ENCODE results near the gene SLC49A3. TPM values are rescaled to one million over a fixed set of nuclear protein-coding genes. Genes with fewer than 3 reads are reported as not detected.
"Not testable (repeated sequence)": the region's sequence is repeated elsewhere in the genome, so short reads cannot be mapped to it uniquely, and the experiment has no call there.

Gene SLC49A3
- total and polyA plus RNA-seq, 2 of the 4 experiments (the other 2 are of a cell fraction), result under 0.01 to 0.32 TPM

- H4K5ac ChIP-seq (ENCODE audit: low read depth, low read length); H2BK120ac ChIP-seq (ENCODE audit: low read depth, low read length); H4K20me1 ChIP-seq (ENCODE audit: insufficient read depth, low read length); H3K27me3 ChIP-seq (ENCODE audit: control insufficient read depth, insufficient read depth, low read length); H3K9me1 ChIP-seq (ENCODE audit: insufficient read depth, low read length); H2BK15ac ChIP-seq (ENCODE audit: low read depth, low read length); H2AFZ ChIP-seq (replicated peaks; ENCODE audit: low read length, poor library complexity); dilution Hi-C loops (cut with HindIII; ENCODE audit: low sequenced_read_pairs, unreplicated experiment); H3K4me3 ChIP-seq (ENCODE audit: insufficient read depth, low read depth, low read length); H3K9ac ChIP-seq (ENCODE audit: low read depth, low read length); H3K4me2 ChIP-seq (ENCODE audit: low read depth, low read length); H2AK5ac ChIP-seq (ENCODE audit: low read depth, low read length); DNase-seq; H3K79me1 ChIP-seq (ENCODE audit: low read depth in 1 of 2, low read length in 2 of 2); H3K4ac ChIP-seq (ENCODE audit: low read depth, low read length); H3K14ac ChIP-seq (replicated peaks; ENCODE audit: low read depth, low read length); H3K23ac ChIP-seq (ENCODE audit: low read depth, low read length); H2AK9ac ChIP-seq (replicated peaks; ENCODE audit: low read depth, low read length, poor library complexity); H4K8ac ChIP-seq (ENCODE audit: low read depth in 2 of 2, low read length in 2 of 2); H3K27ac ChIP-seq (ENCODE audit: insufficient read depth, low read length); H3K4me1 ChIP-seq (ENCODE audit: control insufficient read depth, insufficient read depth, low read length); ATAC-seq (ENCODE audit: low read depth); H3K56ac ChIP-seq (ENCODE audit: extremely low read depth, insufficient read depth, low read length); H2BK20ac ChIP-seq (ENCODE audit: low read depth, low read length); H4K91ac ChIP-seq (ENCODE audit: insufficient read depth, low read depth, low read length); POLR2A ChIA-PET (ENCODE audit: unreplicated experiment); H2BK5ac ChIP-seq (ENCODE audit: low read depth, low read length, poor library complexity, severe bottlenecking); H3K9me3 ChIP-seq (ENCODE audit: control insufficient read depth, insufficient read depth, low read length); intact Hi-C loops (cut with micrococcal nuclease); BruUV-seq (replicated peaks); H3K18ac ChIP-seq (ENCODE audit: low read depth, low read length); CTCF ChIA-PET; in situ Hi-C loops (cut with MboI; ENCODE audit: low sequenced_read_pairs): not testable (repeated sequence)
- peaks cover 17% of the 10 kb centered on the region for H3K36me3 ChIP-seq (ENCODE audit: control insufficient read depth, insufficient read depth, low read length)
- 89% methylated on average over 2 of the region's 6 CpGs; no CpG with 5 or more reads in 1 of the 2 experiments for WGBS, 2 experiments (ENCODE audit: extremely low coverage in 2 of 2, insufficient read length in 1 of 2)
These were observed 20.7 kb downstream of the SLC49A3 start for GRCh38 chr4:668219-668618.
